HEK293 (cell line): ENCODE data around the gene PGBD1.

ENCODE experiments used
- CTCF ChIA-PET: fragments of 350-600 bp; formaldehyde crosslinking; extraction: SDS; loops from one replicate; lab custom pipeline; 2021; ENCODE audit warnings: antibody characterized with exemption; lab: Yijun Ruan, JAX
- POLR2A ChIA-PET: fragments of 300-600 bp; formaldehyde crosslinking; extraction: SDS; loops from one replicate; lab custom pipeline; 2020; ENCODE audit warnings: antibody characterized with exemption, inconsistent platforms; lab: Yijun Ruan, JAX
- H3K27ac ChIP-seq: fragments of 200-500 bp; sonication (Bioruptor generic); 2 replicates; pipeline ENCODE4 v1.5.1; 2014; ENCODE audit warnings: low read depth, low read length, control low read depth, inconsistent platforms; ENCODE audit errors: extremely low read depth
- H3K36me3 ChIP-seq, 2 experiments: fragments of 200-500 bp in 1 of 2; sonication (Bioruptor generic) in 1 of 2; 1 replicate in 1 of 2; 2 replicates in 1 of 2; pipeline ENCODE4 v1.5.1; 2014 to 2017; ENCODE audit warnings: inconsistent platforms in 2 of 2, low read length in 2 of 2; ENCODE audit not compliant: control insufficient read depth in 2 of 2, insufficient read depth in 1 of 2
- H3K4me1 ChIP-seq: fragments of 200-500 bp; sonication (Bioruptor generic); 2 replicates; pipeline ENCODE4 v1.5.1; 2014; ENCODE audit warnings: mild to moderate bottlenecking, low read length, inconsistent platforms; ENCODE audit not compliant: control insufficient read depth, insufficient read depth
- H3K4me3 ChIP-seq: 2 replicates; pipeline ENCODE4 v1.5.1; 2011; ENCODE audit warnings: low read depth, mild to moderate bottlenecking, control low read depth, low read length, moderate library complexity
- H3K9me3 ChIP-seq: fragments of 200-500 bp; sonication (Bioruptor generic); 2 replicates; pipeline ENCODE4 v1.5.1; 2014; ENCODE audit warnings: low read depth, low read length, inconsistent platforms; ENCODE audit not compliant: control insufficient read depth, insufficient read depth
- BCL11A ChIP-seq: fragments of 450-650 bp; formaldehyde crosslinking; IDR thresholded peaks from 2 replicates; pipeline ENCODE4 v1.5.1; 2016; ENCODE audit warnings: low read depth, missing biosample characterization, missing genetic modification characterization
- KLF17 ChIP-seq: fragments of 450-650 bp; formaldehyde crosslinking; IDR thresholded peaks from 2 replicates; pipeline ENCODE4 v1.5.1; 2016; ENCODE audit warnings: missing biosample characterization, missing genetic modification characterization
- KLF7 ChIP-seq: fragments of 450-650 bp; formaldehyde crosslinking; IDR thresholded peaks from 2 replicates; pipeline ENCODE4 v1.5.1; 2016; ENCODE audit warnings: missing biosample characterization, missing genetic modification characterization, borderline replicate concordance
- OSR2 ChIP-seq: fragments of 450-650 bp; formaldehyde crosslinking; IDR thresholded peaks from 2 replicates; pipeline ENCODE4 v1.5.1; 2016; ENCODE audit warnings: missing biosample characterization, missing genetic modification characterization
- PRDM1 ChIP-seq: fragments of 450-650 bp; formaldehyde crosslinking; IDR thresholded peaks from 2 replicates; pipeline ENCODE4; 2016; ENCODE audit warnings: missing biosample characterization, missing genetic modification characterization
- SP2 ChIP-seq: fragments of 450-650 bp; formaldehyde crosslinking; IDR thresholded peaks from 2 replicates; pipeline ENCODE4 v1.5.1; 2016; ENCODE audit warnings: missing biosample characterization, missing genetic modification characterization
- WT1 ChIP-seq: fragments of 450-650 bp; formaldehyde crosslinking; IDR thresholded peaks from 2 replicates; pipeline ENCODE4 v1.5.1; 2016; ENCODE audit warnings: missing biosample characterization, missing genetic modification characterization
- ZBTB20 ChIP-seq: fragments of 450-650 bp; formaldehyde crosslinking; IDR thresholded peaks from 2 replicates; pipeline ENCODE4 v1.5.1; 2016; ENCODE audit warnings: missing biosample characterization, missing genetic modification characterization
- ZFP37 ChIP-seq: fragments of 450-650 bp; formaldehyde crosslinking; IDR thresholded peaks from 2 replicates; pipeline ENCODE4 v1.5.1; 2016; ENCODE audit warnings: missing biosample characterization, missing genetic modification characterization
- ZNF366 ChIP-seq: fragments of 450-650 bp; formaldehyde crosslinking; conservative IDR thresholded peaks from 2 replicates; pipeline ENCODE4 v1.5.1; 2016; ENCODE audit warnings: missing biosample characterization, missing genetic modification characterization
- ZNF37A ChIP-seq: fragments of 450-650 bp; IDR thresholded peaks from 2 replicates; pipeline ENCODE4 v1.5.1; 2018; ENCODE audit warnings: missing biosample characterization, missing genetic modification characterization
- ZNF394 ChIP-seq: fragments of 450-650 bp; formaldehyde crosslinking; IDR thresholded peaks from 2 replicates; pipeline ENCODE4 v1.5.1; 2016; ENCODE audit warnings: missing biosample characterization, missing genetic modification characterization, mild to moderate bottlenecking, moderate library complexity, borderline replicate concordance
- ZNF645 ChIP-seq: fragments of 450-650 bp; formaldehyde crosslinking; IDR thresholded peaks from 2 replicates; pipeline ENCODE4; 2016; ENCODE audit warnings: missing biosample characterization, missing genetic modification characterization
- ZNF677 ChIP-seq: fragments of 450-650 bp; IDR thresholded peaks from 2 replicates; pipeline ENCODE4 v1.5.0; 2018; ENCODE audit warnings: missing biosample characterization, mild to moderate bottlenecking, missing genetic modification characterization, moderate library complexity
- ZNF707 ChIP-seq: fragments of 450-650 bp; formaldehyde crosslinking; IDR thresholded peaks from 2 replicates; pipeline ENCODE4 v1.5.1; 2016; ENCODE audit warnings: missing biosample characterization, missing genetic modification characterization
- ZSCAN16 ChIP-seq: fragments of 450-650 bp; formaldehyde crosslinking; IDR thresholded peaks from 2 replicates; pipeline ENCODE4 v1.5.1; 2016; ENCODE audit warnings: missing biosample characterization, missing genetic modification characterization
- ZSCAN23 ChIP-seq: fragments of 450-650 bp; formaldehyde crosslinking; IDR thresholded peaks from 2 replicates; pipeline ENCODE4 v1.5.1; 2016; ENCODE audit warnings: missing biosample characterization, missing genetic modification characterization

PGBD1 gene

GRCh38 chr6:28330041-28330440 is 48.7 kb downstream of the PGBD1 start (continued):
- no peak for TF ChIP-seq BCL11A (tag by site-specific recombination)
- no peak for TF ChIP-seq ZNF37A

GRCh38 chr6:28333047-28333446 is 51.7 kb downstream of the PGBD1 start:
- no peaks in the 10 kb centered on the region for H3K36me3 ChIP-seq
- ChIA-PET CTCF (interaction anchor here (0.9 kb wide), 1 partner anchor 23 kb away, joined by 4 read pairs; no protein-coding TSS in a partner anchor), POLR2A (no interaction called here)
- H3K9me3 ChIP-seq: no peaks in the 10 kb centered on the region
- TF ChIP-seq WT1 (tag by site-specific recombination) (no peak), ZNF707 (tag by site-specific recombination) (no peak), ZSCAN23 (tag by site-specific recombination) (no peak), ZNF677 (no peak), SP2 (tag by site-specific recombination) (no peak)
- no peak overlapping the region for H3K4me3 ChIP-seq
- peaks cover 4% of the 10 kb centered on the region; the same call in 1 of the 2 replicates for H3K4me1 ChIP-seq
- no peak overlapping the region for H3K27ac ChIP-seq

- no peak overlapping the region for H3K27ac ChIP-seq
- CTCF ChIA-PET: no interaction called here
- H3K4me1 ChIP-seq: peaks cover 4% of the 10 kb centered on the region; the same call in 1 of the 2 replicates
- no peak overlapping the region for H3K4me3 ChIP-seq
- TF ChIP-seq KLF7 (no peak), ZFP37 (tag by site-specific recombination) (no peak), PRDM1 (peak; percentile 83), ZNF394 (tag by site-specific recombination) (no peak)
- POLR2A ChIA-PET: interaction anchor here (1.0 kb wide), 1 partner anchor 66 kb away, joined by 5 read pairs; the partner anchor contains the start of gene ZSCAN26
- H3K9me3 ChIP-seq: no peaks in the 10 kb centered on the region
- H3K36me3 ChIP-seq: no peaks in the 10 kb centered on the region
Measured at GRCh38 chr6:28333599-28334018, 52.2 kb downstream of the PGBD1 start.

GRCh38 chr6:28334286-28335039 is 53.1 kb downstream of the PGBD1 start:
- peak overlapping the region; percentile 88; the same call in 1 of the 2 replicates for H3K27ac ChIP-seq

More at GRCh38 chr6:28334286-28335039, 53.1 kb downstream of the PGBD1 start:
- Histone ChIP-seq H3K9me3 (no peaks in the 10 kb centered on the region), H3K4me1 (peaks cover 4% of the 10 kb centered on the region; the same call in 1 of the 2 replicates), H3K4me3 (no peak overlapping the region), H3K36me3 (no peaks in the 10 kb centered on the region)
- TF ChIP-seq ZNF366 (tag by site-specific recombination): peak; percentile 17; the same call in 1 of the 2 replicates
- no peak for TF ChIP-seq OSR2
- no peak for TF ChIP-seq ZSCAN16 (tag by site-specific recombination)
- no peak for TF ChIP-seq ZNF645 (tag by site-specific recombination)
- TF ChIP-seq KLF7: no peak
- no peak for TF ChIP-seq ZBTB20 (tag by site-specific recombination)
- TF ChIP-seq ZNF677: no peak
- TF ChIP-seq WT1 (tag by site-specific recombination): peak; percentile 24; the same call in 1 of the 2 replicates
- TF ChIP-seq KLF17 (tag by site-specific recombination): no peak
- TF ChIP-seq ZNF394 (tag by site-specific recombination): no peak
- POLR2A ChIA-PET: interaction anchor here (0.8 to 4.0 kb wide), 16 partner anchors 12 to 497 kb away, joined by 3 to 37 read pairs (median 8); partner anchors contain the start of genes PGBD1, ZKSCAN3, ZKSCAN4 and ZKSCAN8
- CTCF ChIA-PET: interaction anchor here (0.5 to 0.8 kb wide), 4 partner anchors 7 to 629 kb away, joined by 3 to 7 read pairs (median 4); partner anchors contain the start of gene PGBD1
